ENCODE measurements around the gene PDE3A. TPM values are rescaled to one million over a fixed set of nuclear protein-coding genes. Genes with fewer than 3 reads are reported as not detected.
A peak's percentile ranks its signal among the peaks of the same experiment; 100 is the strongest.

The PDE3A gene
- total and polyA plus RNA-seq, 2 of the 4 experiments (the other 2 are of a cell fraction) = 0.09 to 0.18 TPM

- no peak overlapping the region; the same call in 1 of the 2 replicates for H4K91ac ChIP-seq (ENCODE audit: insufficient read depth, low read depth, low read length)
- no TSS peak for BruUV-seq (replicated peaks)
- in situ Hi-C loops (cut with MboI; ENCODE audit: low sequenced_read_pairs) = no loop called here
These were observed 142.5 kb downstream of the PDE3A start for GRCh38 chr12:20510811-20511210.

More at GRCh38 chr12:20510811-20511210, 142.5 kb downstream of the PDE3A start:
- no CpG with 5 or more reads among the region's 1 CpG for WGBS, 2 experiments (ENCODE audit: extremely low coverage in 2 of 2, insufficient read length in 1 of 2)
- Histone ChIP-seq H2BK120ac (ENCODE audit: low read depth, low read length) (no peak overlapping the region), H3K4me2 (ENCODE audit: low read depth, low read length) (no peak overlapping the region), H2BK20ac (ENCODE audit: low read depth, low read length) (no peak overlapping the region; the same call in 1 of the 2 replicates), H4K5ac (ENCODE audit: low read depth, low read length) (no peak overlapping the region), H2BK5ac (ENCODE audit: low read depth, low read length, poor library complexity, severe bottlenecking) (peak overlapping the region; percentile 8), H2AFZ (replicated peaks; ENCODE audit: low read length, poor library complexity) (no peak overlapping the region), H3K4me1 (ENCODE audit: control insufficient read depth, insufficient read depth, low read length) (peaks cover 6% of the 10 kb centered on the region; the same call in 1 of the 2 replicates), H3K9me3 (ENCODE audit: control insufficient read depth, insufficient read depth, low read length) (no peaks in the 10 kb centered on the region), H3K9ac (ENCODE audit: low read depth, low read length) (no peak overlapping the region), H3K23ac (ENCODE audit: low read depth, low read length) (no peak overlapping the region), H2AK5ac (ENCODE audit: low read depth, low read length) (no peak overlapping the region), H3K56ac (ENCODE audit: extremely low read depth, insufficient read depth, low read length) (no peak overlapping the region), H3K27me3 (ENCODE audit: control insufficient read depth, insufficient read depth, low read length) (no peaks in the 10 kb centered on the region), H4K8ac (ENCODE audit: low read depth in 2 of 2, low read length in 2 of 2) (no peak overlapping the region), H3K9me1 (ENCODE audit: insufficient read depth, low read length) (no peaks in the 10 kb centered on the region), H3K18ac (ENCODE audit: low read depth, low read length) (no peak overlapping the region), H3K4me3 (ENCODE audit: insufficient read depth, low read depth, low read length) (no peak overlapping the region), H3K79me1 (ENCODE audit: low read depth in 1 of 2, low read length in 2 of 2) (no peaks in the 10 kb centered on the region), H3K27ac (ENCODE audit: insufficient read depth, low read length) (no peak overlapping the region), H3K36me3 (ENCODE audit: control insufficient read depth, insufficient read depth, low read length) (no peaks in the 10 kb centered on the region), H4K20me1 (ENCODE audit: insufficient read depth, low read length) (no peaks in the 10 kb centered on the region), H2AK9ac (replicated peaks; ENCODE audit: low read depth, low read length, poor library complexity) (no peak overlapping the region), H3K14ac (replicated peaks; ENCODE audit: low read depth, low read length) (no peak overlapping the region), H2BK15ac (ENCODE audit: low read depth, low read length) (no peak overlapping the region), H3K4ac (ENCODE audit: low read depth, low read length) (no peak overlapping the region)
- intact Hi-C loops (cut with micrococcal nuclease) = no loop called here
- dilution Hi-C loops (cut with HindIII; ENCODE audit: low sequenced_read_pairs, unreplicated experiment) = no loop called here
- ATAC-seq (ENCODE audit: low read depth) = no peak
- no peak for DNase-seq
- TF ChIP-seq MAZ (IDR thresholded peaks at IDR 0.05; ENCODE audit: borderline replicate concordance, low read depth, low read length) (no peak), POLR2A (IDR thresholded peaks at IDR 0.05; ENCODE audit: low read depth, low read length) (no peak), NFE2L2 (IDR thresholded peaks at IDR 0.05; ENCODE audit: low read depth, low read length) (no peak), ELK1 (IDR thresholded peaks at IDR 0.05; ENCODE audit: borderline replicate concordance, low read depth, low read length) (no peak), MAFK (IDR thresholded peaks at IDR 0.05; ENCODE audit: low read depth, low read length) (no peak), BHLHE40 (IDR thresholded peaks at IDR 0.05; ENCODE audit: low read depth, low read length) (no peak), RFX5 (IDR thresholded peaks at IDR 0.05; ENCODE audit: low read depth, low read length) (no peak), RAD21 (IDR thresholded peaks at IDR 0.05; ENCODE audit: low read length) (no peak), CTCF (conservative IDR thresholded peaks at IDR 0.05; ENCODE audit: low read depth, low read length) (no peak), USF2 (IDR thresholded peaks at IDR 0.05; ENCODE audit: low read depth, low read length) (no peak), RCOR1 (IDR thresholded peaks at IDR 0.05; ENCODE audit: insufficient replicate concordance, low read length) (no peak), MXI1 (IDR thresholded peaks at IDR 0.05; ENCODE audit: borderline replicate concordance, low read depth, low read length) (no peak), FOS (IDR thresholded peaks at IDR 0.05; ENCODE audit: low read depth, low read length) (no peak), CHD1 (IDR thresholded peaks at IDR 0.05; ENCODE audit: low read depth, low read length) (no peak)
- ChIA-PET POLR2A (ENCODE audit: unreplicated experiment) (no interaction called here), CTCF (no interaction called here)

Data from IMR-90 (cell line).